Hematopoietic multipotent progenitor cell (in vitro differentiated cells): Measurements from ENCODE around the gene NAT14. TPM values are rescaled to one million over a fixed set of nuclear protein-coding genes. Genes with fewer than 3 reads are reported as not detected.
"Not testable (repeated sequence)": the region's sequence is repeated elsewhere in the genome, so short reads cannot be mapped to it uniquely, and the experiment has no call there.

ENCODE experiments used
- DNase-seq, 3 donors: peaks; one replicate each; pipeline ENCODE4 v3.0.0-alpha.2; 2011 to 2015; ENCODE audit warnings: low read depth in 2 of 3, low spot score in 2 of 3
- total RNA-seq: library from RNA; depleted of rRNA; stranded (reverse); fragments of >200 nt; gene quantifications from one replicate; pipeline ENCODE4 v1.2.3, GENCODE V29; 2012

Gene NAT14, protein sequence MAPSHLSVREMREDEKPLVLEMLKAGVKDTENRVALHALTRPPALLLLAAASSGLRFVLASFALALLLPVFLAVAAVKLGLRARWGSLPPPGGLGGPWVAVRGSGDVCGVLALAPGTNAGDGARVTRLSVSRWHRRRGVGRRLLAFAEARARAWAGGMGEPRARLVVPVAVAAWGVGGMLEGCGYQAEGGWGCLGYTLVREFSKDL
- total RNA-seq = 12.7 TPM

DNA sequence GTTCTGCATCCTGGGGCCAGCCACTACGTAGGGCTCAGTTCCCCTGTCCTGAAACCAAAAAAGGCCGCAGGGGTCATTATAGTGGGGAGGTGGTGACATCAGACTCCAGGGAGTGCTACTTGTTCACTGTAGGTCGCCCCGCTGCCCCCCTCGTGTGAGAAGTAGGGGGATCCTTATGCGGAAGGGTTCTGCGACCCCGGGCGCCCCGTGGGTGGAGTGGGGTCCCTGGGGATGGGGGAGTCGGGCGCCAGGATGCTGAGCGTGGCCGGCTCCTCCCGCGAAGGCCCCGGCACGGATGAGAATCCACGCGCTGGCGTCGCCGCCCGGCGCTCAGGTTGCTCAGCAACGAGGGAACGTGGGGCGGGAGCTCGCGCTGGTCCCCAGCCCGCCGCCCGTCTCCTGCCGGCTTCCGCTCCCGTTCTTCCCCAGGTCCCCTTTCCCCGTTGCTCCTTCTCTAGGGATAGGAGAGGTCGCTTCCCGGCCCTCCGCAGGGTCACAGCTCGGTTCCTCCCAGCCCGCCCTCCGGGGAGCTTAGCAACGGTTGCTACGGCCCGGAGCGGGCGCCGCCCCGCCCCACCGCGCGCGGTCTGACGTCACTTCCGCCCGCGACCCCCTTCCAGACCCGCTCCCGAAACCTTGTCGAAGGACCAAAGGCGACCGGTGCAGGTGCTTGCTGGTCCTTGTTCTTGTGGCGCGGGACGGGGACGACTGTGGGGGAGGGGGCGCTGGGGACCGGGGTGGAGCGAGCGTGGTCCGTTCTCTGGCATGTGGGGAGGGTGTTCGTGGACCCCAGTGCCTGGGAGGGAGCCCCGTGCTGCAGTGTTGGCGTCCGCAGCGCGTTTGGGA is at the start of gene NAT14:
Gene NAT14, plus strand, starts transcription at position 596 of the 846 bp plus-strand sequence. CDS start 521 bp downstream, outside the sequence.
- peak; percentile 54 to 70 (median 67) for DNase-seq

DNA sequence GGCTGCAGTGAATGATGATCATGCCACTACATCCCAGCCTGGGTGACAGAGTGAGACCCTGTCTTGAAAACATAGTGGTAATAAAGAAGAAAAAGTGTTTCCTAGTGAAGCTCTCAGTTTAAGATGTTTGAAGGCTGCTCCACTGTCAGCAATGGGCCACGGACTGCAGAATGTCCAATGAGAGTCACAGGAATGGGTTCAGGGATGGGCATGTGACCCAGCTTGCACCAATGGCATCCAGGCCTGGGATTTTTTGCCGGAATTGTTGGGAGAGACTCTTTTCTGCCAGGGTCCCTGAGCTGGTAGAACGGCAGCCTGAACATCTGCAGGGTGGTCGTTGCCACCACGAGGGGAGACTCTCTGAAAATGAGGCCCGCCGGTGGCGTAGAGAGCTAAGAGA is 48.1 kb upstream of the NAT14 start:
- no peak for DNase-seq

DNA sequence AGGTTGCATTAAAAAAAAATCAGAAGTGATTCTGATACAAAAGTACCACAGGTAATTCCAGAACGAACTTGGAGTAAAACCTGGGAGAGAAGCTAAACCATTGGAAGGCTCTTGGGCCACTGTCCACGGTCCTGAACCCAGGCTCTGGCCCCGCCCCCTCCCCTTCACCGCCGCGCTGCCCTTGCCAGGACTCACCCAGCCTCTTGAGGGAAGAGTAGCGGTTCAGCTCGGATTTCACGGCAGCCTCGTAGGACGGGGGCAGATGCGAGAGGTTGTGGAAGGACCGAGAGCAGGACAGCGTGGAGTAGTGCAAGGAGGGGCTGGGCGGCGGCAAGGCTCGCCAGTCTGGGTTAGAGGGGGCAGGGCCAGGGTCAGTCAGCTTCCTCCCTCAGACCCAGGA is 47.6 kb upstream of the NAT14 start:
- peak in 1 of 3 donors; percentile 69 for DNase-seq

DNA sequence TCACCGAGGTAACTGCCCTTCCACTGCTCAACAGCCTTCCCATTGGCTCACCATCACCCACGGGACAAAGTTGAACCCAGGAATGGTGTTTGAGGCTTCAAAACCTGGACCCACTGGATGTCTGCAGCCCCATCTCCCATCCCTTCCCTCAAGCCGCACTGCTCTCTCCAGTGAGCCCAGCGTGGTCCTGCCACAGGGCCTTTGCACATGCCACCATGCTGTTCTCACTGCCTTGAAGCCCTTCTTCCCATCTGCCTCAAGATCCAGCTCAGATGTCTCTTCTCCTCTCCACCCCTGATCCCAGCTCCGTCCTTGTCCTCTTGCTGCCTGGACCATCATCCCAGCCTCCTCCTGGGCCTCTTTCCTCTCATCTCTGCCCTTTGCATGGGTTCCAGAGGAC is 45.9 kb upstream of the NAT14 start:
- no peak for DNase-seq

DNA sequence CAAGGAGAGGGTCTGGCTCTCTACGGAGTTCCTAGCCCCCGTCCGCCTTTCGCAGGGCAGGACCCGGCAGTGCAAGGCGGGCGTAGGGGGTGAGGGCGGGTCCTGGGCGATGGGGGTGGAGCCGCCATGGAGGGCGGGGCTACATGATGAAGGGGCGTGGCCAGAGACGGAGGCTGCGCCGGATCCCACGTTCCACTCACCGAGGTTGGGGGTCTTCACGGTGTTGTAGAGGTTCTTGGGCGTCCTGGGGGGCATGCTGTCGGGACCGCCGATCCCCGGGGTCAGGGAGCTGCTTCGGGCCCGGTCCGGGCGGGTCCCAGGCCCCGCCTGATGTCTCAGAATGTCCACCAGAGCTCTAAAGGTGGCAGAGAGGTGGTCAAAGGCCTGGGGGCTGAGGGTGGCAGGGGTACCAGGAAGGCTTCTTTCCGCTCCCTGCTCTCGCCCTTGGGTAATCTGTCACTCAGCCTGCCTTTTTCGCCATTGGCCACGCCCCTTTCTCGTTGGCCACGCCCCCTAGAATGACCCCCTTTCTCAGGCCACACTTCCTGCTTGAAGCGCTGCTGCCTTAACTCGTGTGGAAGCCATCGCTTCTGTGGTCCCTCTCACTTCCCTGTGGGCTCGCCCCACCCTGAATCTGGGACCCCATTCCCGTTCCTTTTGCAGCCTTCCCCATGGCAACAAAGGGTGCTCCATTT is 44.4 kb upstream of the NAT14 start:
- DNase-seq = no peak

DNA sequence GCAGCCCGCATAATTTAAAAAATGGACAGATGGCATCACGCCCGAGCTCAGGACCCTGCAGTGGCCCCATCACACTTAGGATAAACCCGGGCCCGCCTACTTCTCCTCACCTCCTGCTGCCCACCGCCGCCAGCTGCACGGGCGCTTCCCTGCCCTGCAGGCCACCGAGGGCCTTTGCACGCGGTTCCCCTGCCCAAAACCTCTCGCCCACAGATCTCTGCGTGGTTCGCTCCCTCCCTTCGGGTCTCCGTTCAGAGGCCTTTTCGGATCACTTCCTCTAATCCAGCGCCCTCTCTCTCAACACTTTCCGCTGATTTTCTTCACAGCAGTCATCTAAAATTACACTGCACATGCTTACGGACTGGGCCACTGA is 43.7 kb upstream of the NAT14 start:
- peak in 1 of 3 donors; percentile 66 for DNase-seq

DNA sequence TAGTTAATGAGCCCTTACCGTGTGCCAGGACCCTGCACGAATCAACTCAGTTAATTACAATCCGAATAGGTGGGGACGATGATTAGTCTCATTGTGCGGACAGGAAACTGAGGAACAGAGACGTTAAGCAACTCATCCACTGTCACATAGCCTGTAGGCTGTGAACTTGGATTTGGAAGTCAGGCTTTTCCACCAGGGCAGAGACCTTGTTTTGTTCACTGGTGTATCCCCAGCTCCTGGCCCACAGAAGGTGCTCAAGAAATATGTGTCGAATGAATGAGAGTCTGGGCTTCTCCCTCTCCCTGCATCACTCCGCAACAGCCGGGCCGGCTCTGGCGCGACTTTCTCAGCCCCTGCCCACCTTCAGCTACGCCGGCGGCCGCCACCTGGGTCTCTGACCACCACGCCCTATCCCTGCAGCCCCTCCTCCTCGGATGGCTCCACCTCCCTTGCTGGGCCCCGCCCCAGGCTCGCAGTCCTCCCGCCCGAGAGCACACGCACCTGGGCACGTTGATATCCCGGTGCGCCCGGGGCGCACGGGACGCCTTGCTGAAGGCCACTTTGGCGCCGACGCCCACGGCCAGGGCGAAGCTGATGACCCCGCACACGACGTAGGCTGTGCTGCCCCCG is 43.2 kb upstream of the NAT14 start:
- no peak for DNase-seq

DNA sequence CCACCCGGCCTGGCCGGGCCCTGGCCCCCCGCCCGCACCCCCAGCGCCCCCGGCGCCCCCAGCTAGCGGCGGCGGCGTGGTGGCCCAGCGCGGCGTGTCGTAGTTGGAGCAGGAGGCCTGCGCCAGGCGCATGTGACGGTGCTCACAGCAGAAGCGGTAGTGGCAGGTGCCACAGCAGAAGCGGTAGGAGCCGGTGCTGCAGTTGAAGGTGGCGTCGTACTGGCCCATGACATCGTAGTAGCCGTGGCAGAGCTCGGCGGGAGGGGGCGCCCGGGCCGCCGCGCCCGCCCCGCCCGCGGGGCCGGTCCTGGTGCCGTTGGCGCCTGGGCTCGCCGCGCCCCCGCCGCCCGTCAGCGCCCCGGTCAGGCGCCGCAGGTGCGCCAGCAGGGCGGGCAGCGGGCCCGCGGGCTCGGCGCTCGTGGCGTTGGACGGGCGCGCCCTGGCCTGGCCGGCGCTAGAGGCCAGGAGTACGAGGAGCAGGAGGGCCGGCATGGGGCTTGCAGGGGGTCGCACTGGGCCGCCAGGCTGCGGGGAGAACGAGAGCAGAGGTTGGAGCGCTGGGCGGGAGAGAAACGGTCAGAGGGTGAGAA is 42.5 kb upstream of the NAT14 start:
- DNase-seq = peak in 1 of 3 donors; percentile 48

DNA sequence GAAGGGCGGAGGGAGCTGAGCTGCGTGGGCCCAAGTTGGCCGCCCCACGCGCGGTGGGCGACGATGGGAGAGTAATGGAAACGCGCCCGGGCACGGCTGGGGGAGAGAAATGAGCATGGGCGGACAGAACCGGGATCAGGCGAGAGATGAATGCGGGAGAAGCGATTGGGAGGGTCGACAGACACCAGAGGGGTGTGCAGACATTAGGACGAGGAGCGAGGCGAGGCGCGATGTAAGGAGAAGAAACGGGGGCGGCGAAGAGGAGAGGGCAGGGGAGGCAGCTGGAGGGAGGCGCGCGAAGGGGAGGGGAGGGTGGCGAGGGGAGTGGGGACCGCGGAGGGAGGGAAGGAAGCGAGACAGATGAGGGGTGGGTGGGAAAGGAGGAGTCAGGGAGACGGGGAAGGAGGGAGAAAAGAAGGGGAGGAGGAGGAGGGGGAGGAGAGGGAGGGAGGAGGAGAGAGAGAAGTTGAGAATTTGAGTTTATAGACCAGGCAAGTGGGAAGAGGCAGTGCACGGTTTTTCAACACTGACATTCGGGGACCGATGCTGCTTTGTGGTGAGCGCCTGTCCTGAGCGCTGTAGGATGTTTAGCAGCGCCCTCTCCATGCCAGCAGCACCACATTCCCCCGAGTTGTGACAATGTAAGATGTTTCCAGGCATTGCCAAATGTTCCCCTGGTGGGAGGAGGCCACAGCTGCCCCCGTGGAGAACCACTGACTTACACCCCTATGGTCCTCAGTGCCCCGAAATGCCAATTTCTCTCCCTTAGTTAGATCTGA is 41.8 kb upstream of the NAT14 start, which contains the start of gene SHISA7:
Gene SHISA7, minus strand, starts transcription at position 256 of the 779 bp plus-strand sequence. CDS start 437 bp downstream, outside the sequence.
- peak in 1 of 3 donors; percentile 45 for DNase-seq

DNA sequence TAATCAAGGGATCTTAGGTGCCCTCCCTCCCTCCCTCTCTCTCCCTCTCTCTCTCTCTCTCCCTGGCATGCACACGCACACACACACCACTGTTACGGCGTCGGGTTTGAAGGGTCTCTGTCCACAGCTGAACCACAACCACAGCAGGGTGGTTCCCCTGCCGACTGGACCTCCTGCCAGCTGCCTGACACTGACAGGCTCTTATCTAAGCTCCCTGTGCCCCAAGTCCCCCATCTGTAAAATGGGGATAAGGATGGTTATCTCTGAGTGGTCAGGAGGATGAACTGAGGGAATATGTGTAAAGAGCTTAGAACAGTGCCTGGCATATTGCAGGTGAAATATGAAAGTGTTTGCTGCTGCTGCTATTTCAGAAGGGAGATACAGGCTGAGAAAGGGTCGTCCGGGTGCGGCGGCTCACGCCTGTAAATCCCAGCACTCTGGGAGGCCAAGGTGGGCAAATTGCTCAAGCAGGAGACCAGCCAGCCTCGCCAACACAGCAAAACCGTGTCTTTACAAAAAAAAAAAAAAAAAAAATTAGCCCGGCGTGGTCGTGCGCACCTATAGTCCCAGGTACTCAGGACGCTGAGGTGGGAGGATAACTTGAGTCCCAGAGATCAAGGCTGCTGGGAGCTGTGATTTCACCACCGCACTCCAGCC is 41.0 kb upstream of the NAT14 start:
- DNase-seq = peak in 2 of 3 donors; percentile 46 to 67

DNA sequence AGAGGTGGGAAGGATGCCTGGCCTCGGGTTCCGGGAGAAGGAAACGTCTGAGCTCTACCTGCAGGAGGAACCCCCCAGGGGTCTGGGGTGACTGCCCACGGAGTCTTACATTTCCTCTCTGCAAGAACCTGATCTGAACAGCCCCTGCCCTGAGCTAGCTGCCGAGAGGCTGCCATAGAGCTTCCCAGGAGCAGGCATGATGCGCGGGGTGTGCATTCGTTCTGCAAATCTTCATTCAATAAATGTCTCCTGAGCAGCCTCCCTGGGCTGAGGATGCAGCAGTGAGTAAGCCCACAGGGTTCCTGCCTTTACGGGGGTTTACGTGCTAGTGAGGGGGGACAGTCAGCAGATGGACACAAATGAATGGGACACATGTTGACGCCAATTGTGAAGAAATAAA is 40.3 kb upstream of the NAT14 start:
- no peak for DNase-seq

DNA sequence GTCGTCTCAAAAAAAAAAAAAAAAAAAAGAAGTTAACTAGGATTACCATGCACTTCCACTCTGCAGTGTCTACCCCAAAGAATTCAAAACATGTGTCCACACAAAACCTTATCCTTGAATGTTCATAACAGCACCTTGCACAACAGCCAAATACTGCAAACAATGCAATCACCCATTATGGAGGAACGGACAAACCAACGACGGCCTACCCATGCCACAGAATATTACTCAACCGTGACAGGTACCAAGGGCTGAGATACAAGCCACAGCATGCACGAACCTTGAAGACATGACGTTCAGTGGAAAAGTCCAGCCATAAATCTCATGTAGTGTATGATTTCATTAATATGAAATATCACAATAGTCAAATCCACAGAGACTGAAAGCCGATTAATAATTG is 38.9 kb upstream of the NAT14 start:
- no peak for DNase-seq

DNA sequence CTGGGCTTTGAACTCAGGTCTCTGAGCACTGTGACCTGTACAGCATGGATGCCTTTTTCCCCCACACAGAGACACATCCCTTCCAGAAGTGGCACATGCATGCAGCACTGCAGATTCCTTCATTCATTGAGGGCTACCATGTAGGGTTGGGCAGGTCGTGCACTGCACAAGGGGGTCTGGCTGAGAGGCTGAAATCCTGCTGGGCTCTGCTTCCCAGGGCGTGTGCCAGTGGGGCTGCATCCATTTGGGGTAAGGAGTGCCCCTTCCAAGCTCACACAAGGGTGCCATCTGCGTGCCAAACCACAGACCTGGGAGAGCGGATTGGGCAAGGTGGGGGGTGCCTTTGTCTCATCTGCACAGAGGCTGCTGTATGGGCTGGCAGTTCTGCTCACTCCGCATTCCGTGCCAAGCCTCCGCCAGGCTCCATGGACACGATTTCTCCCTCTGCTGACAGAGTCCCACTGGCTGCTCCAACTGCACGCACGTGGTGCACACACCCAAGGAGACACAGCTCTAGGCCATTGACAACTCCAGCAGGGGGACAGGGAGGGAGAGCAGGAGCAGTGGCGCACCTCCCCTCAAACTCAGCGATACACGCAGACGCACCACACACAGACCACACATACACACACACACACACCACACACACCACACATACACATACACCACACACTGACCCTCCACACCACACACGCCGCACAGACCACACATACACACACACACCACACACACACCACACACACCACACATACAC is 37.4 kb upstream of the NAT14 start:
- peak in 1 of 3 donors; percentile 55 for DNase-seq

DNA sequence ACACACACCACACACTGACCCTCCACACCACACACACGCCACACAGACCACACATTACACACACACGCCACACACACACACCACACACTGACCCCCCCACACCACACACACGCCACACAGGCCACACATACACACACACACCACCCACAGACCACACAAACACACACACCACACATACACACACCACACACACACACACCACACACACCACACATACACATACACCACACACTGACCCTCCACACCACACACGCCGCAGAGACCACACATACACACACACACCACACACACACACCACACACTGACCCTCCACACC is 36.9 kb upstream of the NAT14 start:
- DNase-seq = not testable (repeated sequence)

DNA sequence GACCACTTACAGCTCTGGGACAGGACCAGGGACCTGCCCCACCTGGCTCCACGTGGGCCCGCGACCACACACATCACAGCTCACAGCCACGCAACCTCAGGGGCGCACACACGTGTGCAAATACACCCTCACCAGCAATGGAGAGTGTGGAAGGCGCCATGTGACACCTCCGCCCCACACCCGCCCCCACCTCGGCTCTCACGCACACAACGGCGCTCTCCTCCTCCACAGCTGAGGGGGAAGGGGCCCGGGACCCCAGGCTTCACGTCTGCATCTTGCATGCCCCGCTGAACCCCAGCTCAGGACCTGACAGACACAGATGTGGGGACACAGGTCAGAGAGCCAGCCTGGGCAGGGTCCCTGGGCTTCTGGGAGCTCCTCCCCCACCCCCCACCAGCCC is 35.5 kb upstream of the NAT14 start:
- DNase-seq = no peak

DNA sequence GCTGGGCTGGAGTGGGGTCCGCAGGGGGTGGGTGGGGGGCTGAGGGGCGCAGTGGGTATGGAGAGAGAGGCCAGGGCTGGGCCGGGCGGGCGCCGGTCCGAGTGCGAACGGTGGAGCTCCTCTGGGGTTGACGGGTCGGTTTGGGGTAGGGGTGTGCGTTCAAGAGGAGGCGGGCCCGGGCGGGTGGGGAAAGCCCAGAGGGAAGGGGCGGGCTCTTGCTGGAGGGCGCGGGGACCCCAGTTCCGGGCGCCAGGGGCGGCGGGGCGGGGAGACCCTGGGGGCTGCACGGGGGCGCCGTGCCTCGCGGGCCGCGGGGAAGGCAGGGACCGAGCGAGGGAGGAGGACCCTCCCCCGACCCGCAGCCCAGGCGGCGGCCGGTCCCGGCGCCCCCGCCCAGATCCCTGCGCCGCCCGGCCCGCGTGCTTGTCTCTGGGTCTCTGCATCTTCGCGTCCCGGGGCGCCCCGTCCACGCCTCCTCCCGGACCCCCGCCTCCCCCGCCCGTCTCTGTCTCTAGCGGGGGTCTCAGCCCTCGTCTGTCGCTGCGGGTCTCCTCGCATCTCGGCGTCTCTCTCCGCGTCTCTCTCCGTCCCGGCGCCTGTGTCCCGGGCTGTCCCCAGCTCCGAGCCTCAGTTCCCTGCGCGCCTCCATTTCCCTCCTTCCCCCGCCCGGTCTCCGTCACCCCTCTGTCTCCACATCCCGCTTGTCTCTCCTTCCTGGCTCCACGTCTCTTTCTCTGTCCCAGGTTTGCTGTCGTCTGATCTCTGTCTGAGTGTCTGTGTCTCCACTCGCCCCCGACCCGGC is 33.6 kb upstream of the NAT14 start:
- DNase-seq = no peak

DNA sequence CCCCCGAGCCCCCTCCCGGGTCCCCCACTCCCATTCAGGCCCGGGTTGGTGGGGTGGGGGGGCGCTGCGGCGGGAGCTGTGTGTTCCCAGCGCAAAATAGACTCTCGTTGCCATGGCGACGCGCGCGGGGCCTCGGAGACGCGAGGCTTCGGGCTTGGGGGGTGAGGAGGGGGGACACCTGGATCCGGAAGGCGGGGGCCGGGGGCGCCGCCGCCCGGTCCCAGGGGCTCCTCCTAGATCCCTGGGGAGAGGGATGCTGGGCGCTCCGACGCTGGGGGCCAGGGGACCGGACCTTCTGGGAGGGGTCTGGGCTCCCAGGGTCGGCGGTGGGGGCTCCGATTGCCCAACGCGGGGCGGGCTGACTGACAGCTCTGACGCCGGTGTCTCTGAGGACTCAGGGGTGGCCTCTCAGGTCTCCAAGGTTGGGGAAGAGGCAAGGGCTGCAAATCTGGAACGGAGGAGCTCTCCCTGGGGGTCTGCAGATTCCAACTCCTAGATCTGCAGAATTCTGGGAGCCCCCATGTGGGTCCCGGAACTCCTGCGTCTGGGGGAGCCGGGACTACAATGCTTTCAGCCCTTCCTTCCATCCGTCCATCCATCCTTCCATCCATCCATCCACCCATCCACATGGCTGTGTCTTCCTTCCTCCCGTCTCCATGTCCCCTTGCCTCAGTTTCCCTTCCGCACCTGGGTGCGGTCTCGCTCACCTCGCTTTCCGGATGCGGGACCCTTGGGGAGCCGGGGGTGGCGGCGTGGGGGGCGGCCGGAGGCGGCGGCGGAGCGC is 32.8 kb upstream of the NAT14 start:
- DNase-seq = peak in 1 of 3 donors; percentile 53
